A673 (cell line): ENCODE data around the gene TUBGCP3. TPM values are rescaled to one million over a fixed set of nuclear protein-coding genes. Genes with fewer than 3 reads are reported as not detected.

ENCODE experiments used
- BruUV-seq: library from RNA; stranded (reverse); fragments of 400-500 nt; replicated peaks from 2 replicates; lab custom pipeline; 2021; lab: Mats Ljungman, UMichigan
- CTCF ChIA-PET: fragments of 300-600 bp; sonication (Branson Sonifier 250); formaldehyde crosslinking; loops from one replicate; lab custom pipeline; 2022; ENCODE audit warnings: antibody characterized with exemption; lab: Charles Lee
- POLR2A ChIA-PET: fragments of 300-600 bp; sonication (Branson Sonifier 250); formaldehyde crosslinking; loops from one replicate; lab custom pipeline; 2022; ENCODE audit warnings: antibody characterized with exemption; ENCODE audit not compliant: low non-redundant PET; lab: Charles Lee
- DNase-seq: peaks from one replicate; pipeline ENCODE4 v3.0.0-alpha.2; 2015; ENCODE audit warnings: low spot score
- H3K27ac ChIP-seq: fragments of 200-600 bp; sonication (generic); 2 replicates; pipeline ENCODE4 v1.5.1; 2016; ENCODE audit warnings: mixed run types, low read depth, mild to moderate bottlenecking, mixed read lengths, antibody characterized with exemption, low read length; ENCODE audit not compliant: poor library complexity, severe bottlenecking
- H3K27me3 ChIP-seq: fragments of 200-600 bp; sonication (generic); replicated peaks from 2 replicates; pipeline ENCODE4 v1.6.1; 2017; ENCODE audit warnings: mixed run types, low read depth, mild to moderate bottlenecking, mixed read lengths, antibody characterized with exemption, low read length; ENCODE audit not compliant: insufficient read depth, poor library complexity
- H3K36me3 ChIP-seq: fragments of 200-600 bp; sonication (generic); 2 replicates; pipeline ENCODE4 v1.6.1; 2016; ENCODE audit warnings: mixed run types, mild to moderate bottlenecking, mixed read lengths, antibody characterized with exemption, low read length; ENCODE audit not compliant: insufficient read depth, poor library complexity, severe bottlenecking
- H3K4me1 ChIP-seq: fragments of 200-600 bp; sonication (generic); 2 replicates; pipeline ENCODE4 v1.6.1; 2017; ENCODE audit warnings: mixed run types, mild to moderate bottlenecking, mixed read lengths, antibody characterized with exemption, low read length; ENCODE audit not compliant: insufficient read depth, poor library complexity, severe bottlenecking
- H3K4me3 ChIP-seq: fragments of 200-600 bp; sonication (generic); 2 replicates; pipeline ENCODE4 v1.5.1; 2016; ENCODE audit warnings: low read depth, mixed run types, mild to moderate bottlenecking, mixed read lengths, low read length; ENCODE audit not compliant: poor library complexity, severe bottlenecking
- H3K9me3 ChIP-seq: fragments of 200-600 bp; sonication (generic); 2 replicates; pipeline ENCODE4 v1.6.1; 2016; ENCODE audit warnings: mixed run types, low read depth, mild to moderate bottlenecking, mixed read lengths, antibody characterized with exemption, low read length; ENCODE audit not compliant: poor library complexity, severe bottlenecking
- EZH2 ChIP-seq: fragments of 200-600 bp; sonication (generic); IDR thresholded peaks from 2 replicates; pipeline ENCODE4 v1.6.1; 2017; ENCODE audit warnings: borderline replicate concordance, low read depth, mild to moderate bottlenecking, mixed read lengths, antibody characterized with exemption, low read length; ENCODE audit not compliant: poor library complexity, severe bottlenecking
- intact Hi-C: fragments of 100-400 bp; cut with micrococcal nuclease; formaldehyde crosslinking; loops from one replicate; pipeline ENCODE4 v1.10.0; 2022; ENCODE audit not compliant: unreplicated experiment
- total RNA-seq: library from RNA; stranded (reverse); gene quantifications from 2 replicates; pipeline ENCODE4 v1.2.3, GENCODE V29; 2021
- TF ChIP-seq, protein P1 (sequence below): fragments of 300-800, 200-600 bp; sonication (generic); conservative IDR thresholded peaks from 2 replicates; pipeline ENCODE4 v1.5.1; 2017; ENCODE audit warnings: low read depth, mild to moderate bottlenecking, antibody characterized with exemption, low read length, moderate library complexity, mixed read lengths

Gene TUBGCP3
- total RNA-seq, 1 experiment from 2014 or later, result 61.4 TPM

DNA sequence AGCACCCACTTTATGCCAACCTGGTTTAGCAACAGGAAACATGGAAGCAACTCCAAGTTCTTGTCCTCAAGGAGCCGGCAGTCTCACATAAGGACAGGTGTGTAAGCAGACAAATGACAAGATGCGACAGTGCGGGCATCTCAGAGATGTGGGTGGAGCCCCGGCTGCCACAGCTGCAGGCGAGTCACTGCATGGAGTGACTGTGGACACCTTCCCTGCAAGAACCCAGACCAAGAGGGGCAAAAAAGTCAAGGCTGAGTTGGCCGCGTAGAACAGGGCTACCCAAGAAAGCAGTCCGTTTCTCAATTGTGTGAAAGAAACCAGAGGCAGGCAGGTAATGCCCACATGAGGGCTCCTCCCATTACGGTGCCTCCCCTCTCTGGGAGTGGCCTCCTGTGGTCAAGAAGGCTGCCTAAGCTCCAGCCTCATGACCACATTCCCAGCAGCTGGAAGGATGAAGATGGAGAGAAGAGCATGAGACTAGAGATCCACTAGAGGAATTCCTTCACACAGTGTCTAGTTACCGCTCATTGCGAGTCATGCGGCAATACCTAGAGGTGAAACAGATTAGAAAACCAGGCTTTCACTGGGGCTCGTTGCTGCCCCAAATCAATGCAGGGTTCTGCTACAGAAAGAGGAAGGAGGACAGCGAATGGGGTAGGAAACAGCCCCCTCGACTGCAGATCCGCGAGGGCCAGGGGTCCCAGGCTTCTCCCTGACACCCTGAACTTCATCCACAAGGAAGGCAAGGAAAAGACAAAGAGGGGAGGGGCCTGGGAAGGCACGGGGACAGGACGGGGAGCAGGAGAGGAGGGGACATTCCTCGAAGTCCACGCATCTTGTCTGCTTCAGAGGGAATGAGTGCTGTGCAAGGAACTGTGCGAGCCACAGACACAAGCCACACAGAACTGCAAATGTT is 131.6 kb downstream of the TUBGCP3 start:
- BruUV-seq, result no TSS peak
- H3K9me3 ChIP-seq, result peaks cover 5% of the 10 kb centered on the region
- no peaks in the 10 kb centered on the region for H3K27me3 ChIP-seq
- H3K36me3 ChIP-seq, result no peaks in the 10 kb centered on the region
- CTCF ChIA-PET, result no interaction called here
- TF ChIP-seq, protein P1, sequence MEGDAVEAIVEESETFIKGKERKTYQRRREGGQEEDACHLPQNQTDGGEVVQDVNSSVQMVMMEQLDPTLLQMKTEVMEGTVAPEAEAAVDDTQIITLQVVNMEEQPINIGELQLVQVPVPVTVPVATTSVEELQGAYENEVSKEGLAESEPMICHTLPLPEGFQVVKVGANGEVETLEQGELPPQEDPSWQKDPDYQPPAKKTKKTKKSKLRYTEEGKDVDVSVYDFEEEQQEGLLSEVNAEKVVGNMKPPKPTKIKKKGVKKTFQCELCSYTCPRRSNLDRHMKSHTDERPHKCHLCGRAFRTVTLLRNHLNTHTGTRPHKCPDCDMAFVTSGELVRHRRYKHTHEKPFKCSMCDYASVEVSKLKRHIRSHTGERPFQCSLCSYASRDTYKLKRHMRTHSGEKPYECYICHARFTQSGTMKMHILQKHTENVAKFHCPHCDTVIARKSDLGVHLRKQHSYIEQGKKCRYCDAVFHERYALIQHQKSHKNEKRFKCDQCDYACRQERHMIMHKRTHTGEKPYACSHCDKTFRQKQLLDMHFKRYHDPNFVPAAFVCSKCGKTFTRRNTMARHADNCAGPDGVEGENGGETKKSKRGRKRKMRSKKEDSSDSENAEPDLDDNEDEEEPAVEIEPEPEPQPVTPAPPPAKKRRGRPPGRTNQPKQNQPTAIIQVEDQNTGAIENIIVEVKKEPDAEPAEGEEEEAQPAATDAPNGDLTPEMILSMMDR, result no peak
- no peak for TF ChIP-seq EZH2
- POLR2A ChIA-PET, result no interaction called here
- DNase-seq, result no peak
- no peaks in the 10 kb centered on the region for H3K4me1 ChIP-seq
- intact Hi-C loops, result no loop called here
- no peak overlapping the region for H3K4me3 ChIP-seq
- no peak overlapping the region for H3K27ac ChIP-seq

DNA sequence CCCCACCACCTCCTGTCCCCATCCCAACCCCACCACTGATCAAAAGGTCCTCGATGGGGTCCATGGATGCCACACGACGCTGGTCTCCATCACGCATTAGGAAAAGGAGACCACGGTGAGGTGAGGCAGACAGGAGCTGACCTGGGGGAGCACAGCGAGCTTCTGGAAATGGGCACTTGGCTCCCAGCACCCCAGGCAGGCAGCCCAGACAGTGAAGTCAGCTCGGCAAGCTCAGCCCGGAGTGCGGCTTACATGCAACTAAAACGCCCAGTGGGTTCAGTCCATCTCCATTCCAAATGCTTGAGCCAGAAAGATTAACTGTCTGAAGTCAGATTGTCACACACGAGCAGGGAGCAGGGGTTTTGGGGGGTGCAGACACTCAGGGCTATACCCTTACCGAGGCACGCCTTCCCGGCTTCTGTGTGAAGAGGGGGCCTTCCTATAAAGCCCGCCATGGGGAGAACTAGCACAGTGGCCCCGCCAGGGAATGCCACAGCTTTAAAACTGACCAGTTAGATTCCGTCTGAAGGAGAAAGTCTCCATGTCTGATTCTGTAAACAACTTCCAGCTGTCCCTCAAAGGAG is 132.4 kb downstream of the TUBGCP3 start:
- peaks cover 5% of the 10 kb centered on the region for H3K9me3 ChIP-seq
- ChIA-PET POLR2A (no interaction called here), CTCF (interaction anchor here (0.6 kb wide), 1 partner anchor 401 kb away, joined by 3 read pairs; no protein-coding TSS in a partner anchor)
- TF ChIP-seq EZH2, result no peak
- TF ChIP-seq, protein P1, result no peak
- no TSS peak for BruUV-seq
- no peak overlapping the region for H3K4me3 ChIP-seq
- no peaks in the 10 kb centered on the region for H3K36me3 ChIP-seq
- no peak for DNase-seq
- H3K4me1 ChIP-seq, result no peaks in the 10 kb centered on the region
- H3K27me3 ChIP-seq, result no peaks in the 10 kb centered on the region
- intact Hi-C loops, result no loop called here
- no peak overlapping the region for H3K27ac ChIP-seq

DNA sequence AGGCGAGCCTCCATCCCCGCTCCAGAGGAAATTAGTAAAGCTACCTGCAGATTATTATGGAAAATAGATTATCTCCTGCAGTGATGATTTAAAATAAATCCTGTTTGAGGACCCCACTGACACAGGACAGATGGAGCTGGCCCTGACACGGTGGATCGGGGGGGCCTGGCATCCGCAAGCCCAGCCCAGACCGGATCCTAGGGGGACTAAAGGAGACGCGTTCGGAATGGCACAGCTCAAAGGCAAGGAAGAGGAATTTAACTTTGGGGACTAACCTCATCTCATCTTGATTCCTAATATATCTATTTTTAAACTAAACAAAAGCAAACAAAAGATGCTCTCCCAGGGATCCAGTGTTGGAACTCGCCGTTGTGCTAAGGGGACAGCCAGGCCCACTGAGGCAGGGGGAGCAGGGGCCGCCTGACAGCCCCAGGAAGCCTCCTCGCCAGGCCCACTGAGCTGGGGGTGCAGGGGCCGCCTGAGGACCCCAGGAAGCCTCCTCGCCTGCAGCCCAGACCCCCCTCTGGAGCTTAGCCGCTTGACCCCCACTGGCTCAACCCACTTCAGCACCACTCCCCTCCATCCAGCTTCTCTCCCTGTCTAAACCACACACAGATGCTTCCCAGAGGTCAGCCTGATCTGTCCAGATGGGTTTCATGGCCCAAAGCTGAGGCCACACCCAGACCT is 133.2 kb downstream of the TUBGCP3 start:
- DNase-seq, result no peak
- TF ChIP-seq, protein P1, result no peak
- no peak for TF ChIP-seq EZH2
- ChIA-PET POLR2A (no interaction called here), CTCF (interaction anchor here (0.6 kb wide), 1 partner anchor 400 kb away, joined by 3 read pairs; no protein-coding TSS in a partner anchor)
- Histone ChIP-seq H3K27me3 (no peaks in the 10 kb centered on the region), H3K36me3 (no peaks in the 10 kb centered on the region), H3K9me3 (peaks cover 5% of the 10 kb centered on the region), H3K4me1 (no peaks in the 10 kb centered on the region), H3K27ac (no peak overlapping the region), H3K4me3 (no peak overlapping the region)
- no TSS peak for BruUV-seq
- intact Hi-C loops, result no loop called here
